GM12878 (cell line): ENCODE measurements around the gene PPM1D. TPM values are rescaled to one million over a fixed set of nuclear protein-coding genes. Genes with fewer than 3 reads are reported as not detected.
A peak's percentile ranks its signal among the peaks of the same experiment; 100 is the strongest.

Experiments used
- ATAC-seq: fragments of 200-7000 bp; cut with Tn5 transposase; 3 replicates; pipeline ENCODE4 v1.9.1; 2020; ENCODE audit warnings: mild to moderate bottlenecking, moderate library complexity
- BruUV-seq: library from RNA; stranded (reverse); fragments of 400-500 nt; replicated peaks from 2 replicates; lab custom pipeline; 2021; lab: Mats Ljungman, UMichigan
- CTCF ChIA-PET: fragments of 300-600 bp; sonication (Branson Sonifier 250); formaldehyde crosslinking; extraction: SDS; loops from one replicate; lab custom pipeline; 2021; ENCODE audit warnings: inconsistent platforms; lab: Yijun Ruan, JAX
- POLR2A ChIA-PET: fragments of 350-600 bp; formaldehyde crosslinking; extraction: SDS; loops from one replicate; lab custom pipeline; 2021; ENCODE audit warnings: inconsistent platforms; lab: Charles Lee
- RAD21 ChIA-PET: fragments of 300-600 bp; sonication (Branson Sonifier 250); formaldehyde crosslinking; loops from one replicate; lab custom pipeline; 2023; ENCODE audit warnings: antibody characterized with exemption; ENCODE audit not compliant: unreplicated experiment; lab: Charles Lee
- SMC1A ChIA-PET: fragments of 300-600 bp; sonication (Branson Sonifier 250); formaldehyde crosslinking; loops from one replicate; lab custom pipeline; 2023; ENCODE audit not compliant: unreplicated experiment, uncharacterized antibody; lab: Charles Lee
- DNase-seq: peaks from one replicate; pipeline ENCODE4 v3.0.0-alpha.2; 2011; ENCODE audit warnings: low read depth, low spot score
- FAIRE-seq: peaks from 3 replicates; lab custom pipeline; 2011; peaks lifted over from hg19 to GRCh38; lab: Jason Lieb, UNC
- H2AFZ ChIP-seq: 2 replicates; pipeline ENCODE4 v1.6.0; 2011; ENCODE audit warnings: low read depth, low read length, control low read depth; ENCODE audit not compliant: control insufficient read depth
- H3K27ac ChIP-seq: 2 replicates; pipeline ENCODE4 v1.5.1; 2011; ENCODE audit warnings: control low read depth; ENCODE audit not compliant: control insufficient read depth, insufficient read depth
- H3K27me3 ChIP-seq, 2 experiments: replicated peaks in 1 of 2; 2 replicates each; pipeline versions ENCODE4 v1.6.0 to v1.6.1; 2011; ENCODE audit warnings: low read length in 1 of 2; ENCODE audit not compliant: control insufficient read depth in 2 of 2, insufficient read depth in 2 of 2
- H3K36me3 ChIP-seq, 2 experiments: 2 replicates each; pipeline ENCODE4 v1.5.1; 2011; ENCODE audit warnings: low read length in 1 of 2; ENCODE audit not compliant: control insufficient read depth in 2 of 2, insufficient read depth in 2 of 2
- H3K4me1 ChIP-seq: 2 replicates; pipeline ENCODE4 v1.6.1; 2011; ENCODE audit warnings: mild to moderate bottlenecking, low read length, moderate library complexity, mixed read lengths; ENCODE audit not compliant: control insufficient read depth, insufficient read depth
- H3K4me2 ChIP-seq: 2 replicates; pipeline ENCODE4 v1.6.0; 2011; ENCODE audit warnings: control low read depth; ENCODE audit not compliant: control insufficient read depth, insufficient read depth
- H3K4me3 ChIP-seq: fragments of 200-600 bp; sonication (generic); 2 replicates; pipeline ENCODE4 v1.5.1; 2016
- H3K79me2 ChIP-seq: 2 replicates; pipeline ENCODE4 v1.6.0; 2011; ENCODE audit warnings: low read length; ENCODE audit not compliant: control insufficient read depth, insufficient read depth
- H3K9ac ChIP-seq: 2 replicates; pipeline ENCODE4 v1.8.0; 2011; ENCODE audit warnings: low read length, control low read depth, mixed read lengths; ENCODE audit not compliant: control insufficient read depth, insufficient read depth
- H3K9me3 ChIP-seq: replicated peaks from 3 replicates; pipeline ENCODE4 v1.5.1; 2011; ENCODE audit warnings: mild to moderate bottlenecking, low read length; ENCODE audit not compliant: control insufficient read depth, insufficient read depth
- H4K20me1 ChIP-seq: 2 replicates; pipeline ENCODE4 v1.6.0; 2011; ENCODE audit not compliant: control insufficient read depth, insufficient read depth
- HDAC2 ChIP-seq: fragments of 200-600 bp; sonication (generic); IDR thresholded peaks from 2 replicates; pipeline ENCODE4 v1.6.1; 2017
- JUNB ChIP-seq: IDR thresholded peaks from 2 replicates; pipeline ENCODE4 v1.6.1; 2016; ENCODE audit warnings: antibody characterized with exemption, mild to moderate bottlenecking
- NFXL1 ChIP-seq: fragments of 450-650 bp; IDR thresholded peaks from 2 replicates; pipeline ENCODE4 v1.6.1; 2017; ENCODE audit warnings: antibody characterized with exemption, mild to moderate bottlenecking, borderline replicate concordance
- WGBS: methylation state at CpG from one replicate; pipeline ENCODE4 v1.1.6; 2016; ENCODE audit warnings: low lambda C conversion rate; ENCODE audit not compliant: insufficient replicate concordance, insufficient coverage; ENCODE audit errors: missing lambda C conversion rate; 5-methylcytosine and 5-hydroxymethylcytosine counted together
- in situ Hi-C: fragments of 300-500 bp; cut with MboI; formaldehyde crosslinking; loops from 9 replicates; pipeline ENCODE4 v1.14.3; 2018; ENCODE audit warnings: mixed read lengths
- intact Hi-C: fragments of 100-400 bp; cut with micrococcal nuclease; formaldehyde crosslinking; loops from one replicate; pipeline ENCODE4 v1.14.2; 2022; ENCODE audit not compliant: unreplicated experiment
- polyA plus RNA-seq, 11 experiments: library from polyadenylated mRNA; depleted of rRNA in 4 of 11; unstranded in 6 of 11; stranded (reverse) in 5 of 11; fragments of >200 nt; fragmentation: Nextera tagmentation in 4 of 11; fragmentation: Illumina TruSeq in 1 of 11; extraction: Ambion mirVana in 4 of 11; extraction: Trizol in 1 of 11; gene quantifications; 1 replicate in 1 of 11; 2 replicates in 10 of 11; pipeline versions ENCODE4 v1.2.1 to v1.2.3, GENCODE V29; 2011 to 2016; ENCODE audit warnings: inconsistent platforms in 2 of 11, missing spikeins in 2 of 11, low read depth in 1 of 11
- total RNA-seq, 4 experiments: library from RNA; depleted of rRNA in 3 of 4; stranded (reverse); fragments of >200 nt in 3 of 4; fragmentation: Illumina TruSeq in 1 of 4; extraction: Trizol in 1 of 4; gene quantifications; 2 replicates each; pipeline versions ENCODE4 v1.2.1 to v1.2.3, GENCODE V29; 2013 to 2021
- TF ChIP-seq, protein P1 (sequence below): fragments of 450-650 bp; formaldehyde crosslinking; IDR thresholded peaks from 2 replicates; pipeline ENCODE4 v1.5.0; 2022; ENCODE audit warnings: mild to moderate bottlenecking, missing genetic modification characterization

Gene PPM1D
- total and polyA plus RNA-seq, 10 of the 15 experiments (the other 5 are each of a cell fraction or from before 2014, with no cell fraction given) = 1.9 to 20.8 (median 10.7) TPM

- ATAC-seq = no peak
- ChIA-PET RAD21 (interaction anchor here (1.3 kb wide), 1 partner anchor 23 kb away, joined by 3 read pairs; no protein-coding TSS in a partner anchor), SMC1A (interaction anchor here (0.5 to 1.1 kb wide), 3 partner anchors 17 to 594 kb away, joined by 3 to 4 read pairs (median 3); partner anchors contain the start of gene BCAS3), CTCF (interaction anchor here (1.1 kb wide), 1 partner anchor 14 kb away, joined by 3 read pairs; no protein-coding TSS in a partner anchor), POLR2A (no interaction called here)
- no peak overlapping the region for H3K4me2 ChIP-seq
- H3K27me3 ChIP-seq = no peaks in the 10 kb centered on the region
- no peak for DNase-seq
- TF ChIP-seq NFXL1 (peak; percentile 48; the same call in 1 of the 2 replicates), HDAC2 (no peak)
- TF ChIP-seq, all 136 proteins: peak for 1
- intact Hi-C loops (no loop called here), in situ Hi-C loops (no loop called here)
- WGBS = 89% methylated on average over 9 of the region's 9 CpGs
- Histone ChIP-seq H3K4me3 (no peak overlapping the region), H3K36me3 (no peaks in the 10 kb centered on the region; a peak in 1 of 4 replicates), H3K27ac (no peak overlapping the region), H2AFZ (no peak overlapping the region), H3K4me1 (no peaks in the 10 kb centered on the region), H3K9ac (no peak overlapping the region), H3K79me2 (peaks cover 13% of the 10 kb centered on the region), H4K20me1 (no peaks in the 10 kb centered on the region), H3K9me3 (no peaks in the 10 kb centered on the region)
- no peak for FAIRE-seq
- BruUV-seq = no TSS peak
Measured at GRCh38 chr17:60623415-60623814, 23.4 kb downstream of the PPM1D start.

DNA sequence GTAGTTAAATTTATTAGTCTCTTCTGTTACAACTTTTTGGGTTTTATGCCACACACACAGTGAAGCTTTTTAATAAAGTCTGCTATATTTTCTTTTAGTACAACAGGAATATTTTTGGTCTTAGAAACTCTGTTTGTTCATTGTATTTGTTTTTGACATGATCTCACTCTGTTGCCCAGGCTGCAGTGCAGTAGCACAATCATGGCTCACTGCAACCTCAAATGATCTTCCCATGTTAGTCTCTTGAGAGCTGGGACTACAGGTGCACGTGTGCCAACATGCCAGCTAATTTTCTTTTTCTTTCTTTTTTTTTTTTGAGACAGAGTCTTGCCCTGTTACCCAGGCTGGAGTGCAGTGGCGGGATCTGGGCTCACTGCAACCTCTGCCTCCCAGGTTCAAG lies 27.1 kb downstream of the PPM1D start:
- intact Hi-C loops (no loop called here), in situ Hi-C loops (loop anchor here (25.0 kb wide), 1 partner anchor 490 kb away; the partner anchor contains the start of gene CA4)
- ChIA-PET RAD21 (interaction anchor here (1.5 kb wide), 1 partner anchor 11 kb away, joined by 3 read pairs; no protein-coding TSS in a partner anchor), SMC1A (no interaction called here), POLR2A (interaction anchor here (0.6 kb wide), 1 partner anchor 932 kb away, joined by 3 read pairs; no protein-coding TSS in a partner anchor), CTCF (interaction anchor here (2.6 kb wide), 1 partner anchor 11 kb away, joined by 13 read pairs; no protein-coding TSS in a partner anchor)
- TF ChIP-seq, protein P1, sequence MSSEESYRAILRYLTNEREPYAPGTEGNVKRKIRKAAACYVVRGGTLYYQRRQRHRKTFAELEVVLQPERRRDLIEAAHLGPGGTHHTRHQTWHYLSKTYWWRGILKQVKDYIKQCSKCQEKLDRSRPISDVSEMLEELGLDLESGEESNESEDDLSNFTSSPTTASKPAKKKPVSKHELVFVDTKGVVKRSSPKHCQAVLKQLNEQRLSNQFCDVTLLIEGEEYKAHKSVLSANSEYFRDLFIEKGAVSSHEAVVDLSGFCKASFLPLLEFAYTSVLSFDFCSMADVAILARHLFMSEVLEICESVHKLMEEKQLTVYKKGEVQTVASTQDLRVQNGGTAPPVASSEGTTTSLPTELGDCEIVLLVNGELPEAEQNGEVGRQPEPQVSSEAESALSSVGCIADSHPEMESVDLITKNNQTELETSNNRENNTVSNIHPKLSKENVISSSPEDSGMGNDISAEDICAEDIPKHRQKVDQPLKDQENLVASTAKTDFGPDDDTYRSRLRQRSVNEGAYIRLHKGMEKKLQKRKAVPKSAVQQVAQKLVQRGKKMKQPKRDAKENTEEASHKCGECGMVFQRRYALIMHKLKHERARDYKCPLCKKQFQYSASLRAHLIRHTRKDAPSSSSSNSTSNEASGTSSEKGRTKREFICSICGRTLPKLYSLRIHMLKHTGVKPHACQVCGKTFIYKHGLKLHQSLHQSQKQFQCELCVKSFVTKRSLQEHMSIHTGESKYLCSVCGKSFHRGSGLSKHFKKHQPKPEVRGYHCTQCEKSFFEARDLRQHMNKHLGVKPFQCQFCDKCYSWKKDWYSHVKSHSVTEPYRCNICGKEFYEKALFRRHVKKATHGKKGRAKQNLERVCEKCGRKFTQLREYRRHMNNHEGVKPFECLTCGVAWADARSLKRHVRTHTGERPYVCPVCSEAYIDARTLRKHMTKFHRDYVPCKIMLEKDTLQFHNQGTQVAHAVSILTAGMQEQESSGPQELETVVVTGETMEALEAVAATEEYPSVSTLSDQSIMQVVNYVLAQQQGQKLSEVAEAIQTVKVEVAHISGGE (CRISPR knock-in tag) = no peak
- no peak for TF ChIP-seq JUNB
- Histone ChIP-seq H3K9ac (no peak overlapping the region), H4K20me1 (no peaks in the 10 kb centered on the region), H3K27ac (no peak overlapping the region), H3K4me2 (no peak overlapping the region), H3K27me3 (no peaks in the 10 kb centered on the region), H3K4me3 (no peak overlapping the region), H3K4me1 (no peaks in the 10 kb centered on the region), H3K79me2 (peaks cover 4% of the 10 kb centered on the region), H2AFZ (no peak overlapping the region), H3K9me3 (no peaks in the 10 kb centered on the region), H3K36me3 (no peaks in the 10 kb centered on the region; a peak in 1 of 4 replicates)
- 45% methylated on average over 1 of the region's 2 CpGs for WGBS
- ATAC-seq (no peak), FAIRE-seq (no peak), DNase-seq (no peak)
- no TSS peak for BruUV-seq
